GM10248 (cell line): Measurements from ENCODE around the gene DAAM1.

Experiments used
- CTCF ChIA-PET: fragments of 300-600 bp; sonication (Branson Sonifier 250); formaldehyde crosslinking; extraction: SDS; loops from one replicate; lab custom pipeline; 2021; ENCODE audit warnings: antibody characterized with exemption; lab: Yijun Ruan, JAX
- POLR2A ChIA-PET: fragments of 350-650 bp; sonication (Branson Sonifier 250); formaldehyde crosslinking; extraction: SDS; loops from one replicate; lab custom pipeline; 2020; ENCODE audit warnings: antibody characterized with exemption; lab: Yijun Ruan, JAX
- DNase-seq: peaks from one replicate; pipeline ENCODE4 v3.0.0; 2012; ENCODE audit errors: extremely low spot score
- CTCF ChIP-seq: IDR thresholded peaks from 2 replicates; pipeline ENCODE4 v1.5.1; 2012; ENCODE audit warnings: mild to moderate bottlenecking, low read depth; ENCODE audit errors: extremely low read depth, missing control alignments, control extremely low read depth

Gene DAAM1

GRCh38 chr14:59308673-59309072, 120.2 kb downstream of the DAAM1 start:
- no peak for TF ChIP-seq CTCF
- POLR2A ChIA-PET: no interaction called here
- CTCF ChIA-PET: interaction anchor here (0.8 to 1.1 kb wide), 2 partner anchors 10 to 32 kb away, joined by 3 to 6 read pairs; no protein-coding TSS in a partner anchor
- no peak for DNase-seq

GRCh38 chr14:59309291-59309900, 120.9 kb downstream of the DAAM1 start:
- POLR2A ChIA-PET: no interaction called here
- no peak for DNase-seq
- TF ChIP-seq CTCF: no peak
- CTCF ChIA-PET: interaction anchor here (0.8 to 1.1 kb wide), 2 partner anchors 9 to 31 kb away, joined by 3 to 6 read pairs; no protein-coding TSS in a partner anchor

- no peak for DNase-seq
Measured at GRCh38 chr14:59310633-59311032, 122.2 kb downstream of the DAAM1 start.

GRCh38 chr14:59311723-59312122, 123.3 kb downstream of the DAAM1 start:
- POLR2A ChIA-PET: no interaction called here
- no peak for DNase-seq
- TF ChIP-seq CTCF: no peak
- CTCF ChIA-PET: no interaction called here

More at GRCh38 chr14:59310633-59311032, 122.2 kb downstream of the DAAM1 start:
- POLR2A ChIA-PET: no interaction called here
- CTCF ChIA-PET: no interaction called here
- TF ChIP-seq CTCF: no peak

GRCh38 chr14:59313144-59313651, 124.7 kb downstream of the DAAM1 start:
- no peak for TF ChIP-seq CTCF
- POLR2A ChIA-PET: no interaction called here
- no peak for DNase-seq
- CTCF ChIA-PET: interaction anchor here (0.8 to 1.4 kb wide), 3 partner anchors 12 to 57 kb away, joined by 3 to 5 read pairs (median 4); no protein-coding TSS in a partner anchor

- no peak for TF ChIP-seq CTCF
- ChIA-PET POLR2A (no interaction called here), CTCF (interaction anchor here (0.8 to 1.9 kb wide), 5 partner anchors 8 to 57 kb away, joined by 3 to 9 read pairs (median 4); no protein-coding TSS in a partner anchor)
- DNase-seq: no peak
Measured at GRCh38 chr14:59313658-59314608, 125.5 kb downstream of the DAAM1 start.
